HEK293T (cell line): Measurements from ENCODE around the gene SLC26A4.

Source experiments
- CTCF ChIA-PET: fragments of 350-600 bp; formaldehyde crosslinking; extraction: SDS; loops from one replicate; lab custom pipeline; 2021; ENCODE audit warnings: antibody characterized with exemption, inconsistent platforms; lab: Yijun Ruan, JAX
- POLR2A ChIA-PET: fragments of 350-600 bp; formaldehyde crosslinking; extraction: SDS; loops from one replicate; lab custom pipeline; 2020; ENCODE audit warnings: antibody characterized with exemption, inconsistent platforms; lab: Yijun Ruan, JAX
- DNase-seq: peaks from one replicate; pipeline ENCODE4 v3.0.0; 2012; ENCODE audit warnings: mixed read lengths; ENCODE audit errors: extremely low spot score
- ARNT ChIP-seq: fragments of 450-650 bp; IDR thresholded peaks from 2 replicates; pipeline ENCODE4 v1.6.1; 2017; ENCODE audit warnings: mild to moderate bottlenecking
- BHLHE40 ChIP-seq: fragments of 450-650 bp; IDR thresholded peaks from 2 replicates; pipeline ENCODE4 v1.6.1; 2016; ENCODE audit warnings: mild to moderate bottlenecking, moderate library complexity, borderline replicate concordance
- CTBP1 ChIP-seq: fragments of 450-650 bp; IDR thresholded peaks from 2 replicates; pipeline ENCODE4 v1.6.1; 2016; ENCODE audit warnings: borderline replicate concordance
- ELF4 ChIP-seq: fragments of 450-650 bp; IDR thresholded peaks from 2 replicates; pipeline ENCODE4 v1.6.1; 2017; ENCODE audit warnings: antibody characterized with exemption
- FOXA1 ChIP-seq: fragments of 450-650 bp; IDR thresholded peaks from 2 replicates; pipeline ENCODE4 v1.6.1; 2016; ENCODE audit warnings: mild to moderate bottlenecking
- FOXK2 ChIP-seq: fragments of 450-650 bp; IDR thresholded peaks from 2 replicates; pipeline ENCODE4 v1.6.1; 2016; ENCODE audit warnings: mild to moderate bottlenecking
- FOXM1 ChIP-seq: fragments of 450-650 bp; IDR thresholded peaks from 2 replicates; pipeline ENCODE4 v1.6.1; 2017; ENCODE audit warnings: mild to moderate bottlenecking, borderline replicate concordance
- HDGF ChIP-seq: fragments of 450-650 bp; IDR thresholded peaks from 2 replicates; pipeline ENCODE4 v1.6.1; 2017; ENCODE audit warnings: antibody characterized with exemption, borderline replicate concordance
- L3MBTL2 ChIP-seq: fragments of 450-650 bp; conservative IDR thresholded peaks from 2 replicates; pipeline ENCODE4 v1.6.1; 2016; ENCODE audit warnings: mild to moderate bottlenecking
- LEF1 ChIP-seq: fragments of 450-650 bp; IDR thresholded peaks from 2 replicates; pipeline ENCODE4 v1.6.1; 2017; ENCODE audit warnings: mild to moderate bottlenecking, borderline replicate concordance
- NFRKB ChIP-seq: fragments of 450-650 bp; IDR thresholded peaks from 2 replicates; pipeline ENCODE4 v1.6.1; 2016; ENCODE audit warnings: mild to moderate bottlenecking, moderate library complexity
- SP1 ChIP-seq: fragments of 450-650 bp; IDR thresholded peaks from 2 replicates; pipeline ENCODE4 v1.6.1; 2017
- SUZ12 ChIP-seq: fragments of 450-650 bp; IDR thresholded peaks from 2 replicates; pipeline ENCODE4 v1.6.1; 2016; ENCODE audit warnings: mild to moderate bottlenecking
- TARDBP ChIP-seq: fragments of 450-650 bp; IDR thresholded peaks from 2 replicates; pipeline ENCODE4 v1.6.1; 2016
- ZNF384 ChIP-seq: fragments of 450-650 bp; IDR thresholded peaks from 2 replicates; pipeline ENCODE4 v1.6.1; 2016
- TF ChIP-seq, protein P1 (sequence below): fragments of 450-650 bp; IDR thresholded peaks from 2 replicates; pipeline ENCODE4 v1.6.1; 2016

Gene SLC26A4

DNA sequence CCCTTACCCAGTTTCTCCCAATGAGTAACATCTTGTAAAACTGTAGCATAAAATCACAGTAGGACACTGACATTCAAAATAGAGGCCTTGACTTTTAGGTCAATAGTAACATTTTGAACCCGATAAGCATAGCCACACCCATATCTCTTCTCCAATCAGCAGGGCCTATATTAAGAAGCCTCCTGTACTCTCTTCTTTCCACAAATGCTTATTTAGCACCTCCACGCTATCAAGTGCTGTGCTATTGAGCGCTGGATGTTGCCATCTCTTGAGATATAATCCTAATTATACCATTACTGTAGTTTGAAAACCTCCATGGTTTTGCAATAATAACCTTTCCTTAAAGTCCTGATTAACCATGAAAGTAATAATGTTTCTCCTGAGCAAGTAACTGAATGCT lies 43.2 kb downstream of the SLC26A4 start:
- TF ChIP-seq LEF1 (no peak), TARDBP (no peak), FOXA1 (no peak), HDGF (no peak), ARNT (no peak), FOXM1 (no peak), L3MBTL2 (no peak), NFRKB (no peak), BHLHE40 (no peak), ELF4 (no peak), FOXK2 (no peak), ZNF384 (no peak), SP1 (no peak), CTBP1 (no peak), SUZ12 (no peak)
- TF ChIP-seq, protein P1, sequence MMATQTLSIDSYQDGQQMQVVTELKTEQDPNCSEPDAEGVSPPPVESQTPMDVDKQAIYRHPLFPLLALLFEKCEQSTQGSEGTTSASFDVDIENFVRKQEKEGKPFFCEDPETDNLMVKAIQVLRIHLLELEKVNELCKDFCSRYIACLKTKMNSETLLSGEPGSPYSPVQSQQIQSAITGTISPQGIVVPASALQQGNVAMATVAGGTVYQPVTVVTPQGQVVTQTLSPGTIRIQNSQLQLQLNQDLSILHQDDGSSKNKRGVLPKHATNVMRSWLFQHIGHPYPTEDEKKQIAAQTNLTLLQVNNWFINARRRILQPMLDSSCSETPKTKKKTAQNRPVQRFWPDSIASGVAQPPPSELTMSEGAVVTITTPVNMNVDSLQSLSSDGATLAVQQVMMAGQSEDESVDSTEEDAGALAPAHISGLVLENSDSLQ: no peak
- ChIA-PET POLR2A (no interaction called here), CTCF (no interaction called here)
- no peak for DNase-seq

DNA sequence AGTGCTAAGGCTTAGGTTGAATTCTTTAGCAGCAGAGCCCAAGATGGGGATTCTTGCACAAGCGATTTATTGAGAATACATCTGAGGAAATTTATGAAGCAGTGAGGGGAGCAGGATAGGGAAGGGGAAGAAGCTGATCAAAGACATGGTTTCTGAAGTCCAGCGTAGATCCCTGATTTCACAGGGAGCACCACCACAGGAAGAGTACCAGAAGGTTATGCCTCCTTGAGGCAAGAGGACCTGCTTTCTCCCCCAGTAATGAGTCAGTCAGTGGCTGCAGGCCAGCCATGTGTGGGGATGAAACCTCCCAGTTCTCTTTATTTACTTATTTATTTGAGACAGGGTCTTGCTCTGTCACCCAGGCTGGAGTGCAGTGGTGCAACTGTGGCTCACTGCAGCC lies 48.3 kb downstream of the SLC26A4 start:
- ChIA-PET POLR2A (no interaction called here), CTCF (no interaction called here)
- TF ChIP-seq FOXM1: no peak
- TF ChIP-seq TARDBP: no peak
- TF ChIP-seq SP1: no peak
- no peak for TF ChIP-seq ARNT
- TF ChIP-seq L3MBTL2: no peak
- no peak for TF ChIP-seq SUZ12
- no peak for DNase-seq

DNA sequence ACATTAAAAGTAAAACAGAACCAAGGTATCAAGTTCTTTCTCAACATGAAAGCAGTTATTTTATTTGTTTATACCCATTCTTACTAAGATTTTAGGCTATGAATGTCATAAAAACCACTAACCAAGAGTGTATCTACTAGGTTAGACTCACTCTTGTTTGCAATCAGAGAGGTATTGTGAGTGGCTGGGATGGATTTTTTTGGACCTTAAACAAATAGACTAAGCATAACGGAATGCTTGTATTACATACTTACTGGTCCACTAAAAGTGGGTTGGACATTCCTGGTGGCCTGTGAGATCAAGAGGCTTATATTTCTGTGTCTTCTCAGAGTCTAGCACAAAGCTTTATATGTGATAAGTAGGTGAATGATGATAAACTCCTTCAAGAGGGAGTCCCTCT lies 50.7 kb downstream of the SLC26A4 start:
- no peak for DNase-seq
- POLR2A ChIA-PET: no interaction called here
- CTCF ChIA-PET: interaction anchor here (0.6 kb wide), 1 partner anchor 137 kb away, joined by 5 read pairs; no protein-coding TSS in a partner anchor
- TF ChIP-seq BHLHE40 (no peak), ELF4 (no peak), FOXA1 (no peak), NFRKB (no peak), CTBP1 (no peak), FOXK2 (no peak), HDGF (no peak), LEF1 (no peak), TARDBP (no peak), ARNT (no peak), FOXM1 (no peak), ZNF384 (no peak), L3MBTL2 (no peak), SUZ12 (no peak), SP1 (no peak)
- TF ChIP-seq, protein P1: no peak

DNA sequence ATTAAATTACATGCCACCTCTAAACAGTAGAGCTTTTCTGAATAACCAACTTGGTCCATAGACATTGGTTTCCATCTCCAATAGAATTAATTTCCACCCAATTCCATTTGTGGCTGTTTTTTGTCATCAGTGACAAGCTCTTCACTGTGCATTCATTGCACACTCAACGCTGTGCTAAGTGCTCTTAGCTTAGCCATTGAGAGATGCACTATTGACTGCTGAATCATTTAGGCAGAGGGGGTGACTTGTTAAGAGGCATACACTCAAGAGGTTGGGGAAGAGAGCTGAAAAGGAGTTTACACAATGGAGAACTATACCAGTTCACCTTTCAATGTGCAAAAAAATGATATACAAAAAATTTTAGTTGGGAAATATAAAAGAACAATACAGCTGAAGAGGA lies 51.4 kb downstream of the SLC26A4 start:
- CTCF ChIA-PET: no interaction called here
- TF ChIP-seq LEF1 (no peak), NFRKB (no peak), FOXM1 (no peak), SP1 (no peak), ARNT (no peak), BHLHE40 (no peak), CTBP1 (no peak), HDGF (no peak), L3MBTL2 (no peak), FOXA1 (no peak), ELF4 (no peak), ZNF384 (no peak), SUZ12 (no peak)
- POLR2A ChIA-PET: no interaction called here
- no peak for DNase-seq

DNA sequence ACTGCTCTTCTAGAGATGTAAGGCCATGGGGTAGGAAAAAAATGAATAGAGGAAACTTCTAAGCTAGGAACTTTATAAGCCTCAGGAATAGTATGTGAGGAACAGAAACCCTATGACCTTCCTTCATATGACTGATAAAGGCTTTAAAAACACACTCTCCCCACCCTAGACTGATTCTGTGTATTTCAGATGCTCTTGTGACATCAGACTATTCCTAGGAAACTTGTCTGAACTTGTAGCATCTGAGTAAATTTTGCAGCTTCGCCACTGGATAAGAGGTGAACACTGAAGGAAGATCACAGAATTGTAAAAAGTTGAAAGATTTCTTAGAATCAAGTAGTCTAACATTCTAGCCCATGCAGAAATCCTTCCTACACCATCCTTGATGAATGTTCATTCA lies 52.3 kb downstream of the SLC26A4 start:
- DNase-seq: no peak
- ChIA-PET POLR2A (no interaction called here), CTCF (no interaction called here)
- TF ChIP-seq FOXK2 (no peak), HDGF (no peak), BHLHE40 (no peak), ELF4 (no peak), CTBP1 (no peak), ZNF384 (no peak), LEF1 (no peak), SP1 (no peak), TARDBP (no peak)

DNA sequence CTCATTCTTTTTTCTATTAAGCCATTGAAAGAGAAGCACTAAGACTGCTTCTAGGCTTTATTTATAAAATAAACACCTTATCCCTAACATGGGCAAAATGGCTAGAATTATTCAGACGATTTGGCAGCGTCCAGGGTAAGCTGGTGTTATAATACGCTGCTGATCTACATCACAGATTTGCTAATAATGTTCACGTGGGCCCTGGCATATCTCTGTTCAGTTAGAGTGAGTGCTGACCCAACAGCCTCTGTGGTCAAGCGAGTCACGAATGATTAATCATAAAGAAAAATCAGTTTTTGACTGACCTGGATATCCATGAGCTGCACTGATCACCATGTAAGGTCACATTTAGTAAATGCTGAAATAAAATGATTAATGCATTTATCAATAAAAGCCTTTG lies 54.9 kb downstream of the SLC26A4 start:
- TF ChIP-seq TARDBP (no peak), HDGF (no peak), BHLHE40 (no peak), ZNF384 (no peak), L3MBTL2 (no peak), ELF4 (no peak), SP1 (no peak), FOXM1 (no peak), LEF1 (no peak), FOXK2 (no peak), SUZ12 (no peak), ARNT (no peak), CTBP1 (no peak), NFRKB (no peak), FOXA1 (no peak)
- TF ChIP-seq, protein P1: no peak
- DNase-seq: no peak
- ChIA-PET POLR2A (no interaction called here), CTCF (no interaction called here)
